ENCODE data around the gene ZNF33A.
"Not testable (repeated sequence)": the region's sequence is repeated elsewhere in the genome, so short reads cannot be mapped to it uniquely, and the experiment has no call there.

The ZNF33A gene

GRCh38 chr10:38010119-38010903, at the start of gene ZNF33A:
TSS of gene ZNF33A (plus strand) at chr10:38010675. CDS start at chr10:38012342, 1,667 bp downstream.
- DNase-seq = peak; percentile 97

GRCh38 chr10:37965006-37965405, 45.5 kb upstream of the ZNF33A start:
- no peak for DNase-seq

DNA sequence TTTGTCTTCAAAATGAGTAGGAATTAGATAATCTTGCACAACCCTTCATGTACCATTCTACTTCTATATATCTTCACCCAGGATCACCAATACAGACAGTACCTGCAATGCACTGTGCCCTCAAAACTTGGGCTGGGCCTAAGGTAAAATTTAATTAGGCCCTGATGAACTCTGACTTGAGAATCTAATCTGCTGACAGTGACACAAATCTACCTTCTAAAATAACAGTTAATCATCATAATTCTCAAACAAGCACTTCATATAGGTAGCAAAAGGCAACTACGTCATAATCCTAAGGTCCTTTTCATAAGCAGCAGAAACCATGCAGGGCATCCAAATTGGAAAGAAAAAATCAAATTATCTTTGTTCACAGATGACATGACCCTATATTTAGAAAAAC, 38.1 kb upstream of the ZNF33A start:
- DNase-seq = no peak

- DNase-seq = no peak
Observed at GRCh38 chr10:37975401-37975991, 35.0 kb upstream of the ZNF33A start.

DNA sequence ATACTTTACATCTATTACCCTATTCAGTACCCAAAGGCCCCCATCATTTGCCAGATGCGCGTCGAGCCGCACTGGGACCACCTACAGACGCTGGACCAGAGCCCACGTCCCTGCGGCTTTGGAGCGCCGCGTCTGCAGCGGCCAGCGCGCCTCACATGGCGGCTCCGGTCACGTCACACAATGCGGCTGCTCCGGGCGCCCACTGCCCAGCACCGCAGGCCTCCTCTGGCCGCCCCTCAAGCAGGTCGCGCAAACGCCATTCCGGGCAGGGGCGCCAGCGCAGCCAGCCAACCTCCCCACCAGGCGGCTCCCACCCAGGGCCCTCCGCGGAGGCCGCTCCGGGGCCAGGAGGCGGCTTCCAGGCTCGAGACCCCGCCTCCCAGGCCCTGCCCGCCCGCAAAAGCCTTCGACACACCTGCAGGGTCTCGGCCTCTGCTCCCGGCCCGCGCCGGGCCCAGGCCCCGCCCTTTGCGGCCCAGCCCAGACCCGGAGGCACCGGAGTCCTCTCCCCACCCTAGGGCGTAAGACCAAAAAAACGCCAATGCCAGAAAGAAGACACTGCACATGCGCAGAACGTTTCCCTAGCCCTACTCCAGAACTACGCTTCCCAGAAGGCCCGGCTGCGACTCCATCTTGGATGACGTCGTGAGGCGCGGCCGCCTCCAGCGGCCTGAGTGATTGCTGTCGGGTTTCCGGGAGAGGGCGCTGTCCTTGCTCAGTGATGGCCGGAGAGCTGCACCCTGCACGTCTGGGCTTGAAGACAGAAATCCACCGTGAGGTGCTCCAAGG, 34.2 kb upstream of the ZNF33A start, which contains the start of gene ZNF25:
ZNF25 (minus strand) TSS at position 557 of the 789 bp plus-strand sequence. CDS start 4,925 bp downstream, outside the sequence.
- peak; percentile 99 for DNase-seq

DNA sequence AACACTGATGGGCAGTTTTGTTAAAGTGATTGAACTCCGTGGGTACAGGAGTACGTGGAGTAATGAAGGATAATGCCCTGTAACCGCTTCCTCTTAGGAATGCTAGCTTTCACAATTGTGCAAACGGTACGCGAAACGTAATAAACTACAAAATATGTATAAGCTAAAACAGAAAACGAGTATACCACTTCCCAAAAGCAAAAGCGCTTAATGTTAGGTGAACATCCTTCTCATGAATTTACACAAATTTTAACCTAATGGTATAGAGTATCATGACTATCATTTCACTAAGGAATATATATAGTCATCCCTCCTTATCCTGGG, 33.6 kb upstream of the ZNF33A start:
- no peak for DNase-seq

DNA sequence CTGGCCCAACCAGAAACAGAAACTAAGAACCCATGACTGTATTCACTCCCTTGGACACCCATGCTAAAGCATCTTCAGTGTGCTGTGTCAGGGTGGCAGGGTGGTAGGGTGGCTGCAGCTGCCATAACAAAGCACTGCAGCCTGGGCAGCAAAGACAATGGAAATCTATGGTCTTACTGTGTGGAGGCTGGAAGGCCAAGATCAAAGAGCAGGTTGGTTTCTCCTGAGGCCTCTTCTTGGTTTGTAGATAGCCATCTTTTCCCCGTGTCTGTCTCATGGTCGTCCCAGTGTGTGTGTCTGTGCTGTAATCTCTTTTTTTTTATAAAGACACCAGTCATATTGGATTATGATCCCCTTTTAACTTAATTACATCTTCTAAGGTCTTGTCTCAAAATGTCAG, 18.8 kb upstream of the ZNF33A start:
- no peak for DNase-seq

DNA sequence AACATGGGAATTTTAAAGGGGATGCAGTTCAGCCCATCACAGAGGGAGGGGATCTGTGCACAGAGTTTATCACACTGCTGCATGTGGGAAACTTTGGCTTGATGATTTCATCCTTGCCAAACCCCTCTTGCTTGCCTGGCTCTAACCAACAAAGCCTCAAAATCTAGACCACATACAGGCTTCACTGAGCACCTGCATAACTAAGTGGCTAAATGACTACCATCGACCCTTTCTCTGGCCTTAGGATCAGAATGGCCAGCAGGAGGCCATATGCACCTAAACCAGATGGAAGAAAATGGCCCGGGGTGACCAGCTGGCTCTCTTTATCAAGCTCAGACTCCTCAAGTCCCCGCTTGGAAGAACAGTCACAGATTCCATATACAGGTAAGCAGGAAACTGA, 18.4 kb upstream of the ZNF33A start:
- DNase-seq = no peak

- DNase-seq = not testable (repeated sequence)
Observed at GRCh38 chr10:37998920-37999319, 11.6 kb upstream of the ZNF33A start.

- not testable (repeated sequence) for DNase-seq
Observed at GRCh38 chr10:38000474-38000873, 10.0 kb upstream of the ZNF33A start.

DNA sequence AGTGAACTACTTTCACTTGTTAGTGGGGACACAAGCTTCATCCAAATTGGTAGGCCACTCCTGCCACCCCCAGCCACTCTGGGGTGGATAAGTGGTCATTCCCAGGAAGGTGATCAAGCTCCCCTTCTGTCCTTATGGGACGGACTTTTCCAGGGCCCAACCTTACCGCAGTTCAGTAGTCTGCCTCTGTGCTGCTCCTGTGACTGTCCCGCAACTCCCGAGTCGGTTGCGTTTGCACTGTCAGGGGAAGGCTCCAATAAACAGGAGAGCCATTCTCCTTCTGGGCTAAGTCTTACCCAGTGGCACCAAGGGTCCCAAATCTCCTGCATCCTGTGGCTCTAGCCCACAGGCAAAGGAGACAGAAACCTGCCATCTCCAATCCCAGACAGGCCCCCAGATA, 7.4 kb upstream of the ZNF33A start:
- DNase-seq = no peak

DNA sequence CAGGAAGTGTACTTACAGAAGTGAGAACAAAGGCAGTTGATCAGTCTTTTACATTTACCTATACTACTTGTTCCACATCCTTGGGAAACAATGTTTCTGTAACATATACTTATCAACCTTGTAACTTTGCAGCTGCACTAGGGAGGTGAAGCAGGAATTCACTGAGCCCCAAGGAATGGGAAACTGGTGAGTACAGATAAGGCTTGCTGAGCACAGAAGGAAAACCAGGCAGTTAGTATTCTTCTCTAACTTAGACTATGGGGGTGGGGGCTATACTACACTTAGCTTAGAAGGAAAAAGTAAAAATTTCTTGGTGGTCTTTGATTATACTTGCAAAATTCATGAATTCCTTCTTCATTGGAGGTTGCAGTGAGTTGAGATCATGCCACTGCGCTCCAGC, 6.9 kb upstream of the ZNF33A start:
- DNase-seq = no peak

GRCh38 chr10:38007551-38007950, 2.9 kb upstream of the ZNF33A start:
- no peak for DNase-seq

- DNase-seq = no peak
Observed at GRCh38 chr10:38007991-38008390, 2.5 kb upstream of the ZNF33A start.

DNA sequence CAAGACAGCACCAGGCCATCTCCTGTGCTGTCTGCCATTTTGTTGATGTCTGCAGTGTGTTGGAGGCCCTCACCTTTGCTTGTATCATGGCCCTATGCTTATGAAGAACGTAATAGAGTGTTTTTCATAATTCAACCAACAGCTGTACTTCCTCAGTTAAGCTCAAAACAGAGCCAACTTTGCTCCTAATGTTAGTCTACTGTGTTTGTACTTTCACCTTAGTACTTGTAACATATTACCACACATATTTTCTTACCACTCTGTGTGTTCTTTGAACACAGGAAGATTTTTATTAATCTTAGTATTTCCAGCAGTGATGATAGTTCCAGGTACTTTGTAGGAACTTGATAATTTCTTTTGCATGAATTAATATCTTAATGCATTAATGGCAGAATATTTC, 5.9 kb downstream of the ZNF33A start:
- DNase-seq = no peak

DNA sequence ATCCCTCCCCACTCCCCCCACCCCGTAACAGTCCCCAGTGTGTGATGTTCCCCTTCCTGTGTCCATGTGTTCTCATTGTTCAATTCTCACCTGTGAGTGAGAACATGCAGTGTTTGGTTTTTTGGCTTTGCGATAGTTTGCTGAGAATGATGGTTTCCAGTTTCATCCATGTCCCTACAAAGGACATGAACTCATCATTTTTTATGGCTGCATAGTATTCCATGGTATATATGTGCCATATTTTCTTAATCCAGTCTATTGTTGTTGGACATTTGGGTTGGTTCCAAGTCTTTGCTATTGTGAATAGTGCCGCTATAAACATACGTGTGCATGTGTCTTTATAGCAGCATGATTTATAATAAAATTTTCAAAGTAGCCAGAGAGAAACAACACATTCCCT, 8.6 kb downstream of the ZNF33A start:
- not testable (repeated sequence) for DNase-seq

- DNase-seq = no peak
Observed at GRCh38 chr10:38025283-38025682, 14.8 kb downstream of the ZNF33A start.

DNA sequence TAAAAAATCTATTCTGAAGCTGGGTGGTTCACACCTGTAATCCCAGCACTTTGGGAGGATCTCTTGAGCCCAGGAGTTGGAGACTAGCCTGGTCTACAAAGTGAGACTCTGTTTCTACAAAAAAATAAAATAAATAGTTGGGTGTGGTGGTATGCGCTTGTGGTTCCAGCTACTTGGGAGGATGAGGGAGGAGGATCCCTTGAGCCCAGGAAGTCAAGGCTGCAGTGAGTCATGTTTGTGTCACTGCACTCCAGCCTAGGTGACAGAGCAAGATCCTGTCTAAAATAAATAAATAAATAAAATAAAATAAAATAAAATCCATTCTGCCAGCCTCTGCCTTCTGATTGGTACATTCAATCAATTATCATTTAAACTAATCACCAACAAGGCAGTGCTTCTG, 17.5 kb downstream of the ZNF33A start:
- no peak for DNase-seq

GRCh38 chr10:38032886-38033285, 22.4 kb downstream of the ZNF33A start:
- no peak for DNase-seq

GRCh38 chr10:38038107-38038931, 27.8 kb downstream of the ZNF33A start:
- DNase-seq = no peak

- DNase-seq = no peak
Observed at GRCh38 chr10:38038932-38039245, 28.4 kb downstream of the ZNF33A start.

- no peak for DNase-seq
Observed at GRCh38 chr10:38043516-38043915, 33.0 kb downstream of the ZNF33A start.

DNA sequence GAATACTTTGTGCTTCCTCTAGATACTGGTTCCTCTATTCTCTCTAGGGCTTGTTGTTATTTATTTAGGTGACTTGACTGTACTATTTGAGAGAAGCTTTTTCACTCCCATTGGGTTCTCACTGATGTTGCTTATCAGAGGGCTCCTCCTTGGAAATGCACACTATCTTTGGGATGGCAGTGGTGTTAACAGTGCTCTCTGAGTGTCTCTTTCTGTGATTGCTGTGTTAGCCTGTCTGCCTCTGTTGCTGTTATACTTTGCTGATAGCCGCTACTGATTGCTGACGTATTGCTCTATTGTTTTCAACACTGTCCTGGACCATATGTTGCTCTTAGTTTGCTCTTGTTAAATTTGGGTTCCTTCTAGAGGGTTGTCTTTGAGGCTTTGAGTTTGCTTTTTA, 34.7 kb downstream of the ZNF33A start:
- no peak for DNase-seq

Data from activated effector memory CD4-positive, alpha-beta T cell treated with anti-CD3 and anti-CD28 coated beads, Interleukin-2, amount 50 U/mL, for 16 hours (primary cell).